Spleen (tissue), 7 donors: ENCODE measurements around the gene MYO5A.
"Not testable (repeated sequence)": the region's sequence is repeated elsewhere in the genome, so short reads cannot be mapped to it uniquely, and the experiment has no call there.

Experiments used
- CTCF ChIP-seq, 11 experiments: fragments of 200-600 bp in 7 of 11; fragments of 450-650 bp in 4 of 11; sonication (generic) in 4 of 11; IDR thresholded peaks in 8 of 11; conservative IDR thresholded peaks in 3 of 11; 1 replicate in 7 of 11; 2 replicates in 4 of 11; pipeline versions ENCODE4 v1.4.0 to v1.8.0; 2016 to 2021; ENCODE audit warnings: antibody characterized with exemption in 11 of 11, inconsistent platforms in 4 of 11, mild to moderate bottlenecking in 1 of 11
- POLR2A ChIP-seq, 3 donors: fragments of 450-650 bp; IDR thresholded peaks; one replicate each; pipeline ENCODE4 v1.5.1; 2017; ENCODE audit warnings: antibody characterized with exemption in 3 of 3, mild to moderate bottlenecking in 1 of 3
- POLR2AphosphoS5 ChIP-seq, 3 donors: sonication (generic); formaldehyde crosslinking; IDR thresholded peaks; one replicate each; pipeline ENCODE4 v1.5.1; 2017; ENCODE audit warnings: antibody characterized with exemption in 3 of 3
- donor health status: DM: no; HTN: no; CAD: no; lungs with moderate emphysema.
- donor health status: DM: no; HTN: no; CAD: no.
- donor health status: DM: no; HTN: no; CAD: no.

DNA sequence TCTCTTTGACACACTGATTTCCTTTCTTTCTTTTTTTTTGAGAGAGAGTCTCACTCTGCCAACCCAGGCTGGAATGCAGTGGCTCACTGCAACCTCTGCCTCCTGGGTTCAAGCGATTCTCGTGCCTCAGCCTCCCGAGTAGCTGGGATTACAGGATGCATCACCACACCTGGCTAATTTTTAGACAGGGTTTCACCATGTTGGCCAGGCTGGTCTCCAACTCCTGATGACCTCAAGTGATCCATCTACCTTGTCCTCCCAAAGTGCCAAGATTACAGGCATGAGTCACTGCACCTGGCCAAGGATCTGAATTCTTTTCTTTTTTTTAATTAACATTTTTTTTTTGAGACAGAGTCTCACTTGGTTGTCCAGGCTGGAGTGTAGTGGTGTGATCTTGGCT, 45.9 kb upstream of the MYO5A start:
- not testable (repeated sequence) for TF ChIP-seq POLR2A (IDR thresholded peaks at IDR 0.05); CTCF (IDR thresholded peaks at IDR 0.05 in 8 of 11, conservative IDR thresholded peaks at IDR 0.05 in 3 of 11); POLR2AphosphoS5 (IDR thresholded peaks at IDR 0.05)
